Aorta (tissue), 5 donors: Measurements from ENCODE around the gene PTPRK. TPM values are rescaled to one million over a fixed set of nuclear protein-coding genes. Genes with fewer than 3 reads are reported as not detected.

Experiments
- ATAC-seq: fragments of 200-7000 bp; cut with Tn5 transposase; one replicate; pipeline ENCODE4 v1.9.1; 2022; ENCODE audit warnings: moderate library complexity; ENCODE audit not compliant: low FRiP score
- DNase-seq, 2 donors: peaks; one replicate each; pipeline ENCODE4 v3.0.0-alpha.2; 2020
- H3K27ac ChIP-seq, 2 donors: one replicate each; pipeline ENCODE4 v1.5.1; 2013; ENCODE audit warnings: low read length in 2 of 2, mild to moderate bottlenecking in 2 of 2, moderate library complexity in 2 of 2, control low read depth in 1 of 2, inconsistent platforms in 1 of 2, low read depth in 1 of 2
- H3K27me3 ChIP-seq, 2 donors: one replicate each; pipeline ENCODE4 v1.6.1; 2013; ENCODE audit warnings: control low read depth in 1 of 2, low read length in 1 of 2, mild to moderate bottlenecking in 1 of 2, moderate library complexity in 1 of 2; ENCODE audit not compliant: insufficient read depth in 2 of 2, control insufficient read depth in 1 of 2
- H3K36me3 ChIP-seq, 2 donors: one replicate each; pipeline ENCODE4 v1.6.1; 2013; ENCODE audit warnings: control low read depth in 1 of 2, low read length in 1 of 2, mild to moderate bottlenecking in 1 of 2; ENCODE audit not compliant: insufficient read depth in 2 of 2, control insufficient read depth in 1 of 2
- H3K4me1 ChIP-seq, 2 donors: one replicate each; pipeline ENCODE4 v1.6.1; 2013; ENCODE audit warnings: low read length in 2 of 2, control low read depth in 1 of 2, mild to moderate bottlenecking in 1 of 2, moderate library complexity in 1 of 2; ENCODE audit not compliant: insufficient read depth in 2 of 2, control insufficient read depth in 1 of 2
- H3K4me3 ChIP-seq, 2 donors: one replicate each; pipeline ENCODE4 v1.5.1; 2013; ENCODE audit warnings: low read length in 2 of 2, control low read depth in 1 of 2, mild to moderate bottlenecking in 1 of 2
- H3K9me3 ChIP-seq: one replicate; pipeline ENCODE4 v1.6.1; 2013; ENCODE audit warnings: mild to moderate bottlenecking, low read length; ENCODE audit not compliant: control insufficient read depth
- WGBS, 2 donors: extraction: QIAGEN DNeasy Blood & Tissue Kit; methylation state at CpG; one replicate each; pipeline ENCODE4 v1.1.7; 2013; 5-methylcytosine and 5-hydroxymethylcytosine counted together
- intact Hi-C, 2 donors: fragments of 100-400 bp; cut with DNase I; formaldehyde crosslinking; loops; one replicate each; pipeline versions ENCODE4 v1.14.2 to v1.15.0; 2022
- polyA plus RNA-seq, 2 donors: library from polyadenylated mRNA; stranded (reverse); fragments of 200-250 nt; gene quantifications; one replicate each; pipeline ENCODE4 v1.2.3, GENCODE V29; 2013
- total RNA-seq, 2 donors: library from RNA; stranded (reverse); fragmentation: NEBNext Ultra II Directional; extraction: Animal tissue kit (Norgen Biotek cat#: 25700); gene quantifications; one replicate each; pipeline ENCODE4 v1.2.1, GENCODE V29; 2021
- donor health status: healthy with polysubstance abuse.
- donor health status: Bipolar disorder and iron deficiency.
- donor health status: DM: no; HTN: no; CAD: no.
- donor health status: DM: no; HTN: no; CAD: no.
- donor health status: DM: yes; HTN: yes; CAD: no.

PTPRK gene
- total and polyA plus RNA-seq, 4 donors: 3.9 to 50.6 (median 24.9) TPM

DNA sequence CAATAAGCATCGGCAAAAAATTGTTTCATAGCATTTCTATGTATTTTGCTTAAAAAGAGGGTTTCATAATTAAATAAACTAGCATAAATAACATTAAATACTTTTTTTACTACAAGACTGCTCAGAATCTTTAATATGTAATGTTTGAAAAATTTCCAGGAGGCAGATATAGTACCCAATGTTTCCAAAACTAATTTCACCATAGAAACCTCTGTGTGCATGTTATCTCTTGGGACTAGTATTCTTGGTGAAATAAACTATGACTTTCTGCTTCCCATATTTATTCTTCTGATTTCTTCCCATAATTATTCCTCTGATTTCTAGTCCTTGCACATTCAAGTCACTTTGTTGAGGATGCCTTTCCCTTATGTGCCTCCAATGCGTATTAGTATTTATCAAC is 94.5 kb downstream of the PTPRK start:
- intact Hi-C loops: no loop called here
- no peaks in the 10 kb centered on the region for H3K27me3 ChIP-seq
- H3K27ac ChIP-seq: peak overlapping the region in 1 of 2 donors; percentile 68
- H3K4me3 ChIP-seq: no peak overlapping the region
- DNase-seq (no peak), ATAC-seq (no peak)
- peaks cover 2 to 5% of the 10 kb centered on the region in 2 donors for H3K4me1 ChIP-seq
- H3K36me3 ChIP-seq: no peaks in the 10 kb centered on the region
- no peaks in the 10 kb centered on the region for H3K9me3 ChIP-seq
- 28 to 32% methylated on average over 2 of the region's 2 CpGs for WGBS, 2 donors

DNA sequence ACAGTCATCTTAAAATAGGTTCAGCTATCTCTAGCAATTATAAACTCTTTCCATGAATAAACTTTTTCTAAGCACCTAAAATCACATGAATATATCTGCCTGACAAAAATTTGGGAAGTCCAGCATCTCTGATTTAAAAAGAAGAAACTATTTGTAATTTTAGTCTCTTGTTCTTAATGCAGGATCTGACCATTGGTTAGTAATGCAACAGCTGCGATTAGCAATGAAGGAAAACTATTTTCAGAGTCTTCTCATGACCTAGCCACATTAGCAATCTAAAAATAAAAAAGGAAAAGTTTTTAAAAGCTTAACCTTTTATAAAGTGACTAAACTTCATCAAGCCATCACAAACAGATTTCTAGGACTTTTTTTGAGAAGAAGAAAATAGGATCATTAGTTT is 97.5 kb downstream of the PTPRK start:
- intact Hi-C loops: loop anchor here (5.0 kb wide), 2 partner anchors 94 to 99 kb away; partner anchors contain the start of gene PTPRK (in 1 of the 2)
- no peaks in the 10 kb centered on the region for H3K27me3 ChIP-seq
- WGBS, 2 donors: 0 to 11% methylated on average over 1 of the region's 1 CpG
- H3K9me3 ChIP-seq: no peaks in the 10 kb centered on the region
- DNase-seq (no peak), ATAC-seq (no peak)
- no peak overlapping the region for H3K4me3 ChIP-seq
- H3K27ac ChIP-seq: no peak overlapping the region
- H3K4me1 ChIP-seq: peaks cover 2 to 5% of the 10 kb centered on the region in 2 donors
- H3K36me3 ChIP-seq: no peaks in the 10 kb centered on the region

DNA sequence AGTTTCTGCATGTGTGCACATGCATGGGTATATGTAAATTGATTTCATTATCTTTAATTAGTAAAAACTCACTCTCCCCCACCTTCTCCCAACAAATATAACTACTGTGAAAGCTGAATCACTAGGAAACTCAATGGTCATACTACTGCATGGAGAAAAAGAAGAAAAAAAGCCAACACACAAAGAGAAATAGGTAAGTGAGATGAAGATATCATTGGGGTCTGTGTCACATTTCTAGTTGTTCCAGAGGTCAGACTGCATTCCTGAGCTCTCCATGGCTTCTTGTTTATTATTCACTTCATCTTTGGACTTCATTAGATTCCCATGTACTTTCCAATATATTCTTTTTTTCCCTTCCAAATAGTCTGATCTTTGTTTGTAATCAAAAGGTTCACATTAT is 98.2 kb downstream of the PTPRK start:
- Histone ChIP-seq H3K27ac (no peak overlapping the region), H3K27me3 (no peaks in the 10 kb centered on the region), H3K4me3 (no peak overlapping the region), H3K9me3 (no peaks in the 10 kb centered on the region), H3K36me3 (no peaks in the 10 kb centered on the region), H3K4me1 (peaks cover 2 to 5% of the 10 kb centered on the region in 2 donors)
- DNase-seq (no peak), ATAC-seq (no peak)
- intact Hi-C loops: loop anchor here (5.0 kb wide), 2 partner anchors 95 to 100 kb away; partner anchors contain the start of gene PTPRK (in 1 of the 2)

DNA sequence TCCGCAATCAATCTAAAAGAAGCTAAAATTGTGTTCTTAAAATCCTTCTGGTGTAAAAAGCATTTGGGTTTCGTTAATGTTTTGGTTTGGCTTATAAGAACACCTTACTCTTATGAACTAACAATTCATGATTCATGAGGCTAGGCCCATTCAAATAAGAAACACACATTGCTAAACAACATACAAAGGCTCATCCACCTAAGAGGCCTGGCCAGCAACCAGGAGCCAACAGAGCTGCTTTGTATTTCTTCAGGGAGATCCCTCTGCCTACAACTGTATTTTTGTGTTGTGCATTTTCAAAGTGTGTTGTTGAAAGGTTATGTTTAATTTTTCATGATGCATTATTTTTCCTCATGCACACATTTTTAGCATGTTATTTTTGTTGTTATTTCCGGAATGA is 98.6 kb downstream of the PTPRK start:
- DNase-seq (no peak), ATAC-seq (no peak)
- Histone ChIP-seq H3K27ac (no peak overlapping the region), H3K36me3 (no peaks in the 10 kb centered on the region), H3K9me3 (no peaks in the 10 kb centered on the region), H3K4me3 (no peak overlapping the region), H3K4me1 (peaks cover 0 to 5% of the 10 kb centered on the region in 2 donors), H3K27me3 (no peaks in the 10 kb centered on the region)
- intact Hi-C loops: loop anchor here (5.0 kb wide), 2 partner anchors 96 to 101 kb away; partner anchors contain the start of gene PTPRK (in 1 of the 2)
- 92 to 94% methylated on average over 3 of the region's 3 CpGs for WGBS, 2 donors

DNA sequence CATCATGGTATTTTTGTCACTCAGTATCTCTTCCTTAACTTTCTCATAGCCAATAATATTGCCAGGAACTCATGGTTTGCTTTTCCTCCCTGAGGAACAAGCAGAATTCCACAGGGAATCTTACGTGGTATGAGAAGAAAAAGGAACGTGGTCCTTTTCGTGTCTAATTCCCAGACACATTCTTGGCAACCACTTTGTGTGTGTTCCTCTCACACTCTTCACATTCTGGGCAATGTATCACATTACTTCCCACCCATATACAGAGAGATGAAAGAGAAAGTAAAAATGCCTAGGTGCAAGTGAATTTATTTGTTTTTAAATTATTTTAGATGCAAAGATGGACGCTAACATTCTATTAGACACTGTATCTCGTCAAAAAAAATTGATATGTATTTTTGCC is 102.7 kb downstream of the PTPRK start:
- no peaks in the 10 kb centered on the region for H3K36me3 ChIP-seq
- no peak overlapping the region for H3K27ac ChIP-seq
- H3K27me3 ChIP-seq: no peaks in the 10 kb centered on the region
- 33 to 41% methylated on average over 5 of the region's 5 CpGs for WGBS, 2 donors
- H3K4me3 ChIP-seq: no peak overlapping the region
- DNase-seq (no peak), ATAC-seq (no peak)
- H3K9me3 ChIP-seq: no peaks in the 10 kb centered on the region
- intact Hi-C loops: no loop called here
- no peaks in the 10 kb centered on the region for H3K4me1 ChIP-seq

DNA sequence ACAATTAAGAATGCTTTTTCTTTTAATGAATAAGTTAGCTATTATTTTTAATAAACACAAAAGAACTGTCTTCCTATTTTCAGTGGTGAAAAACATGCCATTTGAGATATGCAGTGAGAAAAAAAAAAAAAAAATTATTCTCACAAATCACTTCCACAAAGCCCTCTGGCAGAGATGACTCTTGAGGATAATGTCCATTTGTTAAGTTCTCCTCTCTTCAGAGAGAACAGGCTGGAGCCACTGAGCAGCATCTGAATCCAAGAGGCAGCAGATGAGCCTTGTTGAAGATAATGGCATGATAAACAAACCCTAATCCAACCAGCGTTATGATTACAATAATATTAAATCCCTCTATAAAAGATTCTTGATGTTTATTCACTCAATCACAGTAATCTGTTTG is 105.0 kb downstream of the PTPRK start:
- intact Hi-C loops: no loop called here

DNA sequence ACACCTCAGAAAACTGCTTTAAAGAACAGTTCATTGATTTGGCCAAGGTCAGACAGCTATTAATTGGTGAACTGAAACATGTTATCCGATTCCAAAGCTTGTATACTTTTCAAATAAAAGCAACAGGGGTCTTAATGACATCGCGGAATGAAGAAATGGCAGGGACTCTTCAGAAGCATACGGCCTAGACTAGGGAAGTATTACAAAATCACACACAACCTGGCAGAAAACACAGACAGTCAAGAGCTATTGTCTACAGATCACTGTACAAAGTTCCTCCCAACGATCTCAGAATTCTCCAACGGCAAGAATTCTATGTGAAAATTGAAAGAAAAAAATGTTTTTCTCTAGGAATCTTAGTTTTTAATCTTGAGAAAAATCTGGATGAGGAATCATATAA is 105.5 kb downstream of the PTPRK start:
- WGBS, 2 donors: 88 to 91% methylated on average over 6 of the region's 6 CpGs
- no peaks in the 10 kb centered on the region for H3K36me3 ChIP-seq

More for the DNA sequence above, 105.0 kb downstream of the PTPRK start:
- H3K4me1 ChIP-seq: no peaks in the 10 kb centered on the region
- DNase-seq (no peak), ATAC-seq (no peak)
- no peak overlapping the region for H3K4me3 ChIP-seq
- no peaks in the 10 kb centered on the region for H3K27me3 ChIP-seq
- no peak overlapping the region for H3K27ac ChIP-seq
- H3K9me3 ChIP-seq: no peaks in the 10 kb centered on the region
- 80% methylated on average over 1 of the region's 1 CpG for WGBS, 2 donors
- H3K36me3 ChIP-seq: no peaks in the 10 kb centered on the region

DNA sequence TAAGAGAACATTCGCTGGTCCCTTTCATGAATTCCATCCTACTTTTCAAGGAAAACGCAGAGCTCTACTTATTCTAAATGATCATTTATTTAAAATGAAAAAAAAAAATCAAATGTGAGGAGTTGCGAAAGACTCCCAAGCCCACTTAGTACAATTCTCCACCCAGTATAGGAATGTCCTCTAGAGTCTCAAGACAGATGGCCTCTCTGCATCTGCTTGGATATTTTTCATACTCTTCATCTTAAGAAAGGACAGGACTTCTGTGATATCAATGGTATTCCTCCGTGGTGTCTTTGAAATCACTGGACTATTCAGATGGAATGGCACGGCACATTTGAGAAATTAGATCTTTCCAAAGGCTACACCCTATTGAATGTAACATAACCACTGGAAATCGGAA is 107.1 kb downstream of the PTPRK start:
- Histone ChIP-seq H3K27me3 (no peaks in the 10 kb centered on the region), H3K4me1 (no peaks in the 10 kb centered on the region), H3K36me3 (no peaks in the 10 kb centered on the region), H3K27ac (no peak overlapping the region), H3K9me3 (no peaks in the 10 kb centered on the region), H3K4me3 (no peak overlapping the region)
- ATAC-seq: no peak
- DNase-seq: no peak
- WGBS, 2 donors: 97% methylated on average over 6 of the region's 6 CpGs
- intact Hi-C loops: no loop called here

More for the DNA sequence above, 105.5 kb downstream of the PTPRK start:
- Histone ChIP-seq H3K4me3 (no peak overlapping the region), H3K27ac (no peak overlapping the region), H3K9me3 (no peaks in the 10 kb centered on the region), H3K27me3 (no peaks in the 10 kb centered on the region), H3K4me1 (no peaks in the 10 kb centered on the region)
- ATAC-seq: no peak
- no peak for DNase-seq
- intact Hi-C loops: no loop called here

DNA sequence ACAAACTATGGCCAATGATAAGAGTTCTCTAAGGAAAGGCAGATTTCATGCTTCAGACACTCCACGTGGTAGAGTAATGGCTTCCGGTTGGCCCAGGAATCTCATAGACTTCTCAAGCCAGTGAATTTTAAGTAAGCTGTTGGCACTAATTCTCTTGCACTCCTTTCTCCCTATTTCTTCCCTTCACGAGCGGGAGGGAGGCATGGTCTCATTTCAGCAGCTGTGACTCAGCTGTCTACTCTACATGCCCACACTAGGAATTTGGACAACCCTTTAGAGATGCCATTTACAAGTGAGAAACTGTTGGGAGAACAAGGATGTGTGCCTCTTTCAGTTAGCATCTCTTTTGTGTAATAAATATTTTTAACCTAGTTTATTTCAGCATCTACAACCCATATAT is 107.7 kb downstream of the PTPRK start:
- Histone ChIP-seq H3K4me1 (no peaks in the 10 kb centered on the region), H3K36me3 (no peaks in the 10 kb centered on the region), H3K9me3 (no peaks in the 10 kb centered on the region), H3K4me3 (no peak overlapping the region), H3K27me3 (no peaks in the 10 kb centered on the region), H3K27ac (no peak overlapping the region)
- no peak for DNase-seq
- 50 to 58% methylated on average over 4 of the region's 4 CpGs for WGBS, 2 donors
- intact Hi-C loops: no loop called here
- ATAC-seq: no peak
